NCI-H2227 treated with DMSO at 0.1 percent for 48 hours (cell line): ENCODE data around the gene CLDN1.

ENCODE experiments used
- DNase-seq: peaks from one replicate; lab custom pipeline; 2025; lab: John Stamatoyannopoulos, UW

The CLDN1 gene

GRCh38 chr3:190321789-190322603, at the start of gene CLDN1:
CLDN1 (minus strand) TSS chr3:190322446; CDS start chr3:190322206, 240 bp downstream.
- DNase-seq, result no peak

GRCh38 chr3:190371152-190371551, 48.9 kb upstream of the CLDN1 start:
- no peak for DNase-seq

GRCh38 chr3:190370369-190370768, 48.1 kb upstream of the CLDN1 start:
- DNase-seq, result no peak

- no peak for DNase-seq
These were observed 47.5 kb upstream of the CLDN1 start for GRCh38 chr3:190369668-190370295.

GRCh38 chr3:190368881-190369280, 46.6 kb upstream of the CLDN1 start:
- DNase-seq, result no peak

- DNase-seq, result no peak
These were observed 43.9 kb upstream of the CLDN1 start for GRCh38 chr3:190366133-190366532.

- DNase-seq, result no peak
These were observed 40.0 kb upstream of the CLDN1 start for GRCh38 chr3:190362258-190362657.

- no peak for DNase-seq
These were observed 39.5 kb upstream of the CLDN1 start for GRCh38 chr3:190361791-190362190.

- DNase-seq, result no peak
These were observed 38.0 kb upstream of the CLDN1 start for GRCh38 chr3:190360228-190360627.

GRCh38 chr3:190359813-190360212, 37.6 kb upstream of the CLDN1 start:
- no peak for DNase-seq

GRCh38 chr3:190357468-190357867, 35.2 kb upstream of the CLDN1 start:
- no peak for DNase-seq

- DNase-seq, result no peak
These were observed 34.0 kb upstream of the CLDN1 start for GRCh38 chr3:190356246-190356645.

GRCh38 chr3:190352861-190353457, 30.7 kb upstream of the CLDN1 start:
- no peak for DNase-seq

- DNase-seq, result no peak
These were observed 24.3 kb upstream of the CLDN1 start for GRCh38 chr3:190346541-190346940.

- no peak for DNase-seq
These were observed 23.6 kb upstream of the CLDN1 start for GRCh38 chr3:190345878-190346277.

- no peak for DNase-seq
These were observed 23.0 kb upstream of the CLDN1 start for GRCh38 chr3:190345027-190345821.

- DNase-seq, result no peak
These were observed 17.8 kb upstream of the CLDN1 start for GRCh38 chr3:190340071-190340470.

- no peak for DNase-seq
These were observed 16.9 kb upstream of the CLDN1 start for GRCh38 chr3:190339130-190339529.

GRCh38 chr3:190338717-190339116, 16.5 kb upstream of the CLDN1 start:
- no peak for DNase-seq

- no peak for DNase-seq
These were observed 15.1 kb upstream of the CLDN1 start for GRCh38 chr3:190337301-190337700.

- DNase-seq, result no peak
These were observed 14.4 kb upstream of the CLDN1 start for GRCh38 chr3:190336516-190337189.

- DNase-seq, result no peak
These were observed 11.7 kb upstream of the CLDN1 start for GRCh38 chr3:190333961-190334360.
